ENCODE data around the gene RASSF5. TPM values are rescaled to one million over a fixed set of nuclear protein-coding genes. Genes with fewer than 3 reads are reported as not detected.

RASSF5 gene
- total and polyA plus RNA-seq, 9 of the 15 experiments (the other 6 are each of a cell fraction or from before 2014, with no cell fraction given): 6.1 to 41.0 (median 25.2) TPM

DNA sequence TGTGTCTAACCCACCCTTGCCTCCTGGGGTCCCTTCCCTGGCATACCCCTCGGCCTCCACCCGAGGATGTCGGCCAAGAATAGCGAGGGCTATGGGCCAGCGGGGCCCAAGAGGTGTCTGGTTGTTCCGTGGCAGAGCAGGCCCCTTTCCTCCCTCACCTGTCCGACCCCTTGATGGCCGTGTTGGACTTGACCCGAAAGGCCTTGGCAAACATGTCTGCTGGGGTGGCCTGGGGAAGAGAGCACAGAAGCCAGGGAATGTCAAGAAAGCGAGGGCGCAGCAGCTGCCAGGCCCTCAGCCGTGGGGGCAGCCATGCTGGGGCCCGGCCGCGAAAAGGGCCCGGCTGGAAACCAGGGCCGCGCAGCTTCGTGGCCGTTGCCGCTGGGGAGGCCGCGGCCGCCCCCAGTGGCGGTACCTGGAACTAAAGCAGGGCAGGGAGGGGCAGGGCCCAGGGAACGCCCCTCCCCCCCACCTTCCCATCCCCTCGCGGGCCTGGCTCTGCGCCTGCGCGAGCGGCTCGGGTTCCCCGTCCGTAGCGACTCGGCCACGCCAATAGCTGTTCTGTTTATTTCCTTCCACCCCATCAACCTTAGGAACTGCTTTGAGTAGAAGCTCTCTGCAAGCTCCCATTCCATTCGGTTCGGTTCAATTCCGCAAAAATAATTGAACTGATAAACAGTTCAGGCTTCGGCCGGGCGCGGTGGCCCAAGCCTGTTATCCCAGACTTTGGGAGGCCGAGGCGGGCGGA, 105.0 kb downstream of the RASSF5 start, which contains the start of gene EIF2D (continued):
- TF ChIP-seq, protein P1, sequence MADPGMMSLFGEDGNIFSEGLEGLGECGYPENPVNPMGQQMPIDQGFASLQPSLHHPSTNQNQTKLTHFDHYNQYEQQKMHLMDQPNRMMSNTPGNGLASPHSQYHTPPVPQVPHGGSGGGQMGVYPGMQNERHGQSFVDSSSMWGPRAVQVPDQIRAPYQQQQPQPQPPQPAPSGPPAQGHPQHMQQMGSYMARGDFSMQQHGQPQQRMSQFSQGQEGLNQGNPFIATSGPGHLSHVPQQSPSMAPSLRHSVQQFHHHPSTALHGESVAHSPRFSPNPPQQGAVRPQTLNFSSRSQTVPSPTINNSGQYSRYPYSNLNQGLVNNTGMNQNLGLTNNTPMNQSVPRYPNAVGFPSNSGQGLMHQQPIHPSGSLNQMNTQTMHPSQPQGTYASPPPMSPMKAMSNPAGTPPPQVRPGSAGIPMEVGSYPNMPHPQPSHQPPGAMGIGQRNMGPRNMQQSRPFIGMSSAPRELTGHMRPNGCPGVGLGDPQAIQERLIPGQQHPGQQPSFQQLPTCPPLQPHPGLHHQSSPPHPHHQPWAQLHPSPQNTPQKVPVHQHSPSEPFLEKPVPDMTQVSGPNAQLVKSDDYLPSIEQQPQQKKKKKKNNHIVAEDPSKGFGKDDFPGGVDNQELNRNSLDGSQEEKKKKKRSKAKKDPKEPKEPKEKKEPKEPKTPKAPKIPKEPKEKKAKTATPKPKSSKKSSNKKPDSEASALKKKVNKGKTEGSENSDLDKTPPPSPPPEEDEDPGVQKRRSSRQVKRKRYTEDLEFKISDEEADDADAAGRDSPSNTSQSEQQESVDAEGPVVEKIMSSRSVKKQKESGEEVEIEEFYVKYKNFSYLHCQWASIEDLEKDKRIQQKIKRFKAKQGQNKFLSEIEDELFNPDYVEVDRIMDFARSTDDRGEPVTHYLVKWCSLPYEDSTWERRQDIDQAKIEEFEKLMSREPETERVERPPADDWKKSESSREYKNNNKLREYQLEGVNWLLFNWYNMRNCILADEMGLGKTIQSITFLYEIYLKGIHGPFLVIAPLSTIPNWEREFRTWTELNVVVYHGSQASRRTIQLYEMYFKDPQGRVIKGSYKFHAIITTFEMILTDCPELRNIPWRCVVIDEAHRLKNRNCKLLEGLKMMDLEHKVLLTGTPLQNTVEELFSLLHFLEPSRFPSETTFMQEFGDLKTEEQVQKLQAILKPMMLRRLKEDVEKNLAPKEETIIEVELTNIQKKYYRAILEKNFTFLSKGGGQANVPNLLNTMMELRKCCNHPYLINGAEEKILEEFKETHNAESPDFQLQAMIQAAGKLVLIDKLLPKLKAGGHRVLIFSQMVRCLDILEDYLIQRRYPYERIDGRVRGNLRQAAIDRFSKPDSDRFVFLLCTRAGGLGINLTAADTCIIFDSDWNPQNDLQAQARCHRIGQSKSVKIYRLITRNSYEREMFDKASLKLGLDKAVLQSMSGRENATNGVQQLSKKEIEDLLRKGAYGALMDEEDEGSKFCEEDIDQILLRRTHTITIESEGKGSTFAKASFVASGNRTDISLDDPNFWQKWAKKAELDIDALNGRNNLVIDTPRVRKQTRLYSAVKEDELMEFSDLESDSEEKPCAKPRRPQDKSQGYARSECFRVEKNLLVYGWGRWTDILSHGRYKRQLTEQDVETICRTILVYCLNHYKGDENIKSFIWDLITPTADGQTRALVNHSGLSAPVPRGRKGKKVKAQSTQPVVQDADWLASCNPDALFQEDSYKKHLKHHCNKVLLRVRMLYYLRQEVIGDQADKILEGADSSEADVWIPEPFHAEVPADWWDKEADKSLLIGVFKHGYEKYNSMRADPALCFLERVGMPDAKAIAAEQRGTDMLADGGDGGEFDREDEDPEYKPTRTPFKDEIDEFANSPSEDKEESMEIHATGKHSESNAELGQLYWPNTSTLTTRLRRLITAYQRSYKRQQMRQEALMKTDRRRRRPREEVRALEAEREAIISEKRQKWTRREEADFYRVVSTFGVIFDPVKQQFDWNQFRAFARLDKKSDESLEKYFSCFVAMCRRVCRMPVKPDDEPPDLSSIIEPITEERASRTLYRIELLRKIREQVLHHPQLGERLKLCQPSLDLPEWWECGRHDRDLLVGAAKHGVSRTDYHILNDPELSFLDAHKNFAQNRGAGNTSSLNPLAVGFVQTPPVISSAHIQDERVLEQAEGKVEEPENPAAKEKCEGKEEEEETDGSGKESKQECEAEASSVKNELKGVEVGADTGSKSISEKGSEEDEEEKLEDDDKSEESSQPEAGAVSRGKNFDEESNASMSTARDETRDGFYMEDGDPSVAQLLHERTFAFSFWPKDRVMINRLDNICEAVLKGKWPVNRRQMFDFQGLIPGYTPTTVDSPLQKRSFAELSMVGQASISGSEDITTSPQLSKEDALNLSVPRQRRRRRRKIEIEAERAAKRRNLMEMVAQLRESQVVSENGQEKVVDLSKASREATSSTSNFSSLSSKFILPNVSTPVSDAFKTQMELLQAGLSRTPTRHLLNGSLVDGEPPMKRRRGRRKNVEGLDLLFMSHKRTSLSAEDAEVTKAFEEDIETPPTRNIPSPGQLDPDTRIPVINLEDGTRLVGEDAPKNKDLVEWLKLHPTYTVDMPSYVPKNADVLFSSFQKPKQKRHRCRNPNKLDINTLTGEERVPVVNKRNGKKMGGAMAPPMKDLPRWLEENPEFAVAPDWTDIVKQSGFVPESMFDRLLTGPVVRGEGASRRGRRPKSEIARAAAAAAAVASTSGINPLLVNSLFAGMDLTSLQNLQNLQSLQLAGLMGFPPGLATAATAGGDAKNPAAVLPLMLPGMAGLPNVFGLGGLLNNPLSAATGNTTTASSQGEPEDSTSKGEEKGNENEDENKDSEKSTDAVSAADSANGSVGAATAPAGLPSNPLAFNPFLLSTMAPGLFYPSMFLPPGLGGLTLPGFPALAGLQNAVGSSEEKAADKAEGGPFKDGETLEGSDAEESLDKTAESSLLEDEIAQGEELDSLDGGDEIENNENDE (IDR thresholded peaks at IDR 0.05; ENCODE audit: low read depth, low read length): no peak
- peak; percentile 100 for TF ChIP-seq C11orf30 (IDR thresholded peaks at IDR 0.05; ENCODE audit: low read depth)
- TF ChIP-seq, protein P2, sequence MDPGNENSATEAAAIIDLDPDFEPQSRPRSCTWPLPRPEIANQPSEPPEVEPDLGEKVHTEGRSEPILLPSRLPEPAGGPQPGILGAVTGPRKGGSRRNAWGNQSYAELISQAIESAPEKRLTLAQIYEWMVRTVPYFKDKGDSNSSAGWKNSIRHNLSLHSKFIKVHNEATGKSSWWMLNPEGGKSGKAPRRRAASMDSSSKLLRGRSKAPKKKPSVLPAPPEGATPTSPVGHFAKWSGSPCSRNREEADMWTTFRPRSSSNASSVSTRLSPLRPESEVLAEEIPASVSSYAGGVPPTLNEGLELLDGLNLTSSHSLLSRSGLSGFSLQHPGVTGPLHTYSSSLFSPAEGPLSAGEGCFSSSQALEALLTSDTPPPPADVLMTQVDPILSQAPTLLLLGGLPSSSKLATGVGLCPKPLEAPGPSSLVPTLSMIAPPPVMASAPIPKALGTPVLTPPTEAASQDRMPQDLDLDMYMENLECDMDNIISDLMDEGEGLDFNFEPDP (CRISPR knock-in tag; IDR thresholded peaks at IDR 0.05): no peak
- TF ChIP-seq TARDBP (IDR thresholded peaks at IDR 0.05): peak; percentile 93
- TF ChIP-seq, protein P3, sequence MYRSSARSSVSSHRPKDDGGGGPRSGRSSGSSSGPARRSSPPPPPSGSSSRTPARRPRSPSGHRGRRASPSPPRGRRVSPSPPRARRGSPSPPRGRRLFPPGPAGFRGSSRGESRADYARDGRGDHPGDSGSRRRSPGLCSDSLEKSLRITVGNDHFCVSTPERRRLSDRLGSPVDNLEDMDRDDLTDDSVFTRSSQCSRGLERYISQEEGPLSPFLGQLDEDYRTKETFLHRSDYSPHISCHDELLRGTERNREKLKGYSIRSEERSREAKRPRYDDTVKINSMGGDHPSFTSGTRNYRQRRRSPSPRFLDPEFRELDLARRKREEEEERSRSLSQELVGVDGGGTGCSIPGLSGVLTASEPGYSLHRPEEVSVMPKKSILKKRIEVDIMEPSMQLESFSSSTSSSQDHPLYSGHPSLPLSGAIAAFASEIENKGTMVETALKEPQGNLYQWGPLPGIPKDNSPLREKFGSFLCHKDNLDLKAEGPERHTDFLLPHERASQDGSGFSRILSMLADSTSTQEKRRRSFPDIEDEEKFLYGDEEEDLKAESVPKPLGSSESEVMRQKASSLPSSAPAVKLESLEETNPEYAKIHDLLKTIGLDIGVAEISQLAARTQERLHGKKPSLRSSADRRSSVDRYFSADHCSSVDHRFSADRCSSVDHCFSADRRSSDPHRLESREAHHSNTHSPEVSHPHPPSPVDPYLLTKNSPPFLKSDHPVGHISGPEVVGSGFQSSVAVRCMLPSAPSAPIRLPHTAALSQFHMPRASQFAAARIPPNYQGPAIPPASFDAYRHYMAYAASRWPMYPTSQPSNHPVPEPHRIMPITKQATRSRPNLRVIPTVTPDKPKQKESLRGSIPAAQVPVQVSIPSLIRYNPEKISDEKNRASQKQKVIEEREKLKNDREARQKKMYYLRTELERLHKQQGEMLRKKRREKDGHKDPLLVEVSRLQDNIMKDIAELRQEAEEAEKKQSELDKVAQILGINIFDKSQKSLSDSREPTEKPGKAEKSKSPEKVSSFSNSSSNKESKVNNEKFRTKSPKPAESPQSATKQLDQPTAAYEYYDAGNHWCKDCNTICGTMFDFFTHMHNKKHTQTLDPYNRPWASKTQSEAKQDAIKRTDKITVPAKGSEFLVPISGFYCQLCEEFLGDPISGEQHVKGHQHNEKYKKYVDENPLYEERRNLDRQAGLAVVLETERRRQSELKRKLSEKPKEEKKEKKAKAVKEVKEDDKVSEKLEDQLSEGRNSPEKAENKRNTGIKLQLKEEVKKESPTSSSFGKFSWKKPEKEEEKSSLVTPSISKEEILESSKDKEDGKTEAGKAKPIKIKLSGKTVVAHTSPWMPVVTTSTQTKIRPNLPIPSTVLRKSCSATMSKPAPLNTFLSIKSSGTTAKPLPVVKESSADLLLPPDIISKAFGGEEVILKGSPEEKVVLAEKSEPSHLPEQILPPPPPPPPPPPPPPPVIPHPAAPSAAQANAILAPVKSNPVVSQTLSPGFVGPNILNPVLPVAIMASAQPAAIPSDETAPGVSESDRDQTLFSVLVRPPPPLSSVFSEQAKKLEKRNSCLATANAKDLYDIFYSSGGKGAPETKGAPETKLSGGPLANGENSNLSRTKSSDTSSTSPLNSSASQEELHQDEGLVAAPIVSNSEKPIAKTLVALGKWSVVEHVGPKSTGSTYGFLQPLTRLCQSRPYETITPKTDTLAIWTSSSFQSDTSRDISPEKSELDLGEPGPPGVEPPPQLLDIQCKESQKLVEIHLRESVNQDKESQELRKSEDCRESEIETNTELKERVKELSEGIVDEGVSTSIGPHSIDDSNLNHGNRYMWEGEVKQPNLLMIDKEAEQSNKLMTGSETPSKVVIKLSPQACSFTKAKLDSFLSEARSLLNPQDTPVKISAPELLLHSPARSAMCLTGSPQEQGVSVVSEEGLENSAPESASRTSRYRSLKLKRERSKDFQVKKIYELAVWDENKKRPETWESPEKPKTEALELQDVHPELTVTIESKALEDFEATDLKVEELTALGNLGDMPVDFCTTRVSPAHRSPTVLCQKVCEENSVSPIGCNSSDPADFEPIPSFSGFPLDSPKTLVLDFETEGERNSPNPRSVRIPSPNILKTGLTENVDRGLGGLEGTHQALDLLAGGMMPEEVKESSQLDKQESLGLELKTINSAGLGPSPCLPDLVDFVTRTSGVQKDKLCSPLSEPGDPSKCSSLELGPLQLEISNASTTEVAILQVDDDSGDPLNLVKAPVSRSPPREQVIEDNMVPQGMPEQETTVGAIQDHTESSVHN (IDR thresholded peaks at IDR 0.05; ENCODE audit: borderline replicate concordance in 1 of 2, low read depth in 1 of 2): peak in 1 of 2 experiments; percentile 75; a peak in 1 of 4 replicates

Data from K562 (cell line).